Tibial artery (tissue), 4 donors: ENCODE results near the gene NCMAP.
"Not testable (repeated sequence)": the region's sequence is repeated elsewhere in the genome, so short reads cannot be mapped to it uniquely, and the experiment has no call there.

ENCODE experiments used
- DNase-seq, 2 donors: peaks; one replicate each; pipeline ENCODE4 v3.0.0-alpha.2; 2019
- H3K27ac ChIP-seq, 2 donors: fragments of 200-600 bp; sonication (generic) in 1 of 2; 1 replicate in 1 of 2; 2 replicates in 1 of 2; pipeline ENCODE4 v1.5.1; 2018 to 2019; ENCODE audit warnings: mild to moderate bottlenecking in 1 of 2
- H3K27me3 ChIP-seq, 2 donors: fragments of 200-600 bp; sonication (generic) in 1 of 2; one replicate each; pipeline versions ENCODE4 v1.5.1 to v1.6.0; 2016 to 2019
- H3K36me3 ChIP-seq, 3 donors: fragments of 200-600 bp; sonication (generic) in 2 of 3; one replicate each; pipeline ENCODE4 v1.5.1; 2016 to 2019; ENCODE audit warnings: mild to moderate bottlenecking in 2 of 3
- H3K4me1 ChIP-seq, 4 donors: fragments of 200-600 bp; sonication (generic) in 2 of 4; 1 replicate in 3 of 4; 2 replicates in 1 of 4; pipeline ENCODE4 v1.5.1; 2016 to 2019
- H3K4me3 ChIP-seq, 2 donors: fragments of 200-600 bp; sonication (generic) in 1 of 2; 1 replicate in 1 of 2; 2 replicates in 1 of 2; pipeline ENCODE4 v1.5.1; 2018 to 2019; ENCODE audit warnings: mild to moderate bottlenecking in 2 of 2
- H3K9me3 ChIP-seq, 3 donors: fragments of 200-600 bp; sonication (generic) in 1 of 3; one replicate each; pipeline ENCODE4 v1.5.1; 2016 to 2019
- intact Hi-C: fragments of 100-400 bp; cut with DNase I; formaldehyde crosslinking; loops from one replicate; pipeline ENCODE4 v1.15.0; 2023; ENCODE audit warnings: low total_unique reads
- TF ChIP-seq, protein P1 (sequence below), 2 experiments: fragments of 200-600 bp in 1 of 2; fragments of 450-650 bp in 1 of 2; IDR thresholded peaks; one replicate each; pipeline ENCODE4 v1.5.1; 2017 to 2019; ENCODE audit warnings: antibody characterized with exemption in 2 of 2, mild to moderate bottlenecking in 1 of 2, moderate library complexity in 1 of 2

Gene NCMAP

DNA sequence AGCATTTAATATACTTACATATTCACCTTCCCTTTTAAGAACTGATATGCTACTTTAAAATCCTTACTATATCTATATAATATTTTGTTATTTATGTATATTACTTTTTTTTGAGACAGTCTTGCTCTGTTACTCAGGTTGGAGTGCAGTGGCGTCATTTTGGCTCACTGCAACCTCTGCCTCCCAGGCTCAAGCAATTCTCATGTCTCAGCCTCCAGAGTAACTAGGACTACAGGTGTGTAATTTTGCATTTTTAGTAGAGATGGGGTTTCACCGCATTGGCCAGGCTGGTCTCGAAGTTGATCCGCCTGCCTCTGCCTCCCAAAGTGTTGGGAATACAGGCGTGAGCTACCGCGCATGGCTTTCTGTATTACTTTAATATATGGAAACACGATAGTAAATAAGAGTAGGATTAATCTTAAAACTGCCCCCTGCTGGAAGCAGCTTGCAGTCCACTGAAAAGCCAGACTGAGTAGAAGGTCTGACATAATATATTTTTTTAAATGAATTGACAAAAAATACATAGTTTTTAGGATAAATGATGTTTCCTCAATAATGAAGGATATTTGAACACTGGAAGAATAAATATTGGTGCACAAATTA, 28.8 kb upstream of the NCMAP start:
- TF ChIP-seq, protein P1, sequence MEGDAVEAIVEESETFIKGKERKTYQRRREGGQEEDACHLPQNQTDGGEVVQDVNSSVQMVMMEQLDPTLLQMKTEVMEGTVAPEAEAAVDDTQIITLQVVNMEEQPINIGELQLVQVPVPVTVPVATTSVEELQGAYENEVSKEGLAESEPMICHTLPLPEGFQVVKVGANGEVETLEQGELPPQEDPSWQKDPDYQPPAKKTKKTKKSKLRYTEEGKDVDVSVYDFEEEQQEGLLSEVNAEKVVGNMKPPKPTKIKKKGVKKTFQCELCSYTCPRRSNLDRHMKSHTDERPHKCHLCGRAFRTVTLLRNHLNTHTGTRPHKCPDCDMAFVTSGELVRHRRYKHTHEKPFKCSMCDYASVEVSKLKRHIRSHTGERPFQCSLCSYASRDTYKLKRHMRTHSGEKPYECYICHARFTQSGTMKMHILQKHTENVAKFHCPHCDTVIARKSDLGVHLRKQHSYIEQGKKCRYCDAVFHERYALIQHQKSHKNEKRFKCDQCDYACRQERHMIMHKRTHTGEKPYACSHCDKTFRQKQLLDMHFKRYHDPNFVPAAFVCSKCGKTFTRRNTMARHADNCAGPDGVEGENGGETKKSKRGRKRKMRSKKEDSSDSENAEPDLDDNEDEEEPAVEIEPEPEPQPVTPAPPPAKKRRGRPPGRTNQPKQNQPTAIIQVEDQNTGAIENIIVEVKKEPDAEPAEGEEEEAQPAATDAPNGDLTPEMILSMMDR (IDR thresholded peaks at IDR 0.05): no peak
- H3K4me3 ChIP-seq: no peak overlapping the region
- no peak for DNase-seq
- H3K27me3 ChIP-seq: no peaks in the 10 kb centered on the region
- intact Hi-C loops: no loop called here
- H3K36me3 ChIP-seq: no peaks in the 10 kb centered on the region
- no peaks in the 10 kb centered on the region for H3K9me3 ChIP-seq
- no peak overlapping the region for H3K27ac ChIP-seq
- H3K4me1 ChIP-seq: no peaks in the 10 kb centered on the region

DNA sequence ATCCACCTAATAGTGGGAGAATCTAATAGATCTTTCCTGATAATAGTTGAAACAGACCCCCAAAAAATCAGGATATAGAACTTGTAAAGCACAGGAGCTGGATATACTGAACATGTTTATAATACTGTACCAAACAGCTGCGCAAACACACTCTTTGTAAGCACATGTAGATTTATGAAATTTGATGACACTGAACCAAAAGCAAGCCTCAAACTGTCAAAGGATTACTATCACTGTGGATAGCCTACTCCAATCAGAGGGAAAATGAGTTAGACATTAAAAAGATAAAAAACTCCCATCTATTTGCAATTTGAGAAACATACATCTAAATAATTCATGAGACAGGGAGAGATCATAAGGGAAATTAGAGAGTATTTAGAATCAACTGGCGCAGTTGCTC, 27.1 kb upstream of the NCMAP start:
- no peak overlapping the region for H3K27ac ChIP-seq
- DNase-seq: no peak
- intact Hi-C loops: no loop called here
- no peaks in the 10 kb centered on the region for H3K27me3 ChIP-seq
- no peaks in the 10 kb centered on the region for H3K36me3 ChIP-seq
- no peaks in the 10 kb centered on the region for H3K4me1 ChIP-seq
- H3K9me3 ChIP-seq: no peaks in the 10 kb centered on the region
- no peak overlapping the region for H3K4me3 ChIP-seq
- TF ChIP-seq, protein P1 (IDR thresholded peaks at IDR 0.05): no peak

DNA sequence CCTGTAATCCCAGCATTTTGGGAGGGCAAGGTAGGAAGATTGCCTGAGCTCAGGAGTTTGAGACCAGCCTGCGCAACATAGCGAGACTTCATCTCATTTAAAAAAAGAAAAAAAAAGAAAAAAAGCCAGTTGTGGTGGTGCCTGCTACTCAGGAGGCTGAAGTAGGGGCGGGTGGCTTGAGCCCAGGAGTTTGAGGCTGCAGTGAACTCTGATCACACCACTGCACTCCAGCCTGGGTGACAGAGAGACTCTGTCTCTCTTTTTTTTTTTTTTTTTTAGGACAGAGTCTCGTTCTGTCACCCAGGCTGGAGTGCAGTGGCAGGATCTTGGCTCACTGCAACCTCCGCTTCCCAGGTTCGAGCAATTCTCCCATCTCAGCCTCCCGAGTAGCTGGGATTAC, 26.6 kb upstream of the NCMAP start:
- H3K4me1 ChIP-seq, H3K27me3 ChIP-seq, H3K4me3 ChIP-seq, H3K9me3 ChIP-seq, H3K27ac ChIP-seq, H3K36me3 ChIP-seq, intact Hi-C loops, DNase-seq: not testable (repeated sequence)

DNA sequence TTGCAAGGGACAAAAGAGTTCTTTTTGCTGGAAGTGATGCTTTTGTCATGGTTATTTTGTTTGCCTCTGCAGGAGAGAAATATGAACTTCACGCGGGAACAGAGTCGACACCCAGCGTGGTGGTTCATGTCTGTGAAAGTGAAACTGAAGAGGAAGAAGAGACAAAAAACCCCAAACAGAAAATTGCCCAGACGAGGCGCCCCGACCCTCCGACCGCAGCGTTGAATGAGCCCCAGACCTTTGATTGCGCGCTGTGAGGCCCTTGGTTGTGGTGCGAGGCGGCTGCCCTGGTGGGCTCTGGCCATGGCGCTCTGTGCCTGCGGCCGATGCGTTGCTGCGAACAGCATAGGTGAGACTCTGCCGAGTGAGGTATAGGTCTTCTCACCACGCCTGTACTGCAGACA, 20.9 kb upstream of the NCMAP start:
- no peaks in the 10 kb centered on the region for H3K9me3 ChIP-seq
- TF ChIP-seq, protein P1 (IDR thresholded peaks at IDR 0.05): no peak
- H3K27ac ChIP-seq: no peak overlapping the region
- DNase-seq: no peak
- no peak overlapping the region for H3K4me3 ChIP-seq
- H3K4me1 ChIP-seq: no peaks in the 10 kb centered on the region
- intact Hi-C loops: no loop called here
- H3K36me3 ChIP-seq: peaks cover 0 to 15% (median 0%) of the 10 kb centered on the region in 3 donors
- no peaks in the 10 kb centered on the region for H3K27me3 ChIP-seq

DNA sequence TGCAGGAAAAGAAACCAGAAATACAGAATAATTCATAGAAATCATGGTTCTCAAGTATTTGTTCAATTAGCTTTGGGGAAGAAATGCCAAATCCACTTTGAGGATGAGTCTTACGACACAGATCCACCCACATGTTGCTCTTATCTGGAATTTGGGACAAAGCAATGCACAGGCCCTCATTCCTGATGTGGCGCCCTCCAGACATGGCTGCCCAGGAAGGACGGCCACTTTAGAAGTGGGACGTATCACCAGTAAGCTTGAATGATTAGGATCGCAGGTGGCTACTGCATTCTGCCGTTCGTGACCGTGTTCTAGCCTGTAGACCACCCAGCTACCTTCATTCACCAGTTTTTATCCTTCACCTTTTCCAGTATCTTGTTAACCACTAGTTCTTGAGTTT, 20.1 kb upstream of the NCMAP start:
- no peak for DNase-seq
- no peaks in the 10 kb centered on the region for H3K27me3 ChIP-seq
- H3K4me1 ChIP-seq: no peaks in the 10 kb centered on the region
- TF ChIP-seq, protein P1 (IDR thresholded peaks at IDR 0.05): no peak
- H3K9me3 ChIP-seq: no peaks in the 10 kb centered on the region
- H3K4me3 ChIP-seq: no peak overlapping the region
- intact Hi-C loops: no loop called here
- H3K27ac ChIP-seq: no peak overlapping the region
- peaks cover 0 to 15% (median 0%) of the 10 kb centered on the region in 3 donors for H3K36me3 ChIP-seq

DNA sequence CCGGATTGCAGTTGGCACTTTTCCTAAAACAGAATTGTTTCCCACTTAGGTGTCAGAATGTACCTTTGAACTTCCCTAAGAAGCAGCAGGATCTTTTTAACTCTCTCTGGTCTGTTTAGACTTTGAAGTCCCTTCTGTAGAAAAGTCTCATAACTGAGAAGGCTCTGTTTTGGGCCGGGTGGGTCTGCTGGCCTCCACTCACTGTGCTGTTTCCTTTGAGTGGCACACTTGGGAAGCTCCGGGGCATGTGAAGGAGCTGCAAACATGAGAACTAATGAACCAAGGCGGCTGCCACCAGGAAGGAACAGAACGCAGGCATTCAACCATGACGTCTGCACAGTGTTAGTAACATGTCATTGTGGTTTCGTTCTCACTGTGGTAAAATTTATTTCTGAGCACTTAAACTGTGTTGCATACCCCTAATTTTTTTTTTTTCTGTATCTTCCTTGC, 19.5 kb upstream of the NCMAP start:
- Histone ChIP-seq H3K36me3 (peaks cover 0 to 15% (median 0%) of the 10 kb centered on the region in 3 donors), H3K4me3 (no peak overlapping the region), H3K27me3 (peaks cover 0 to 2% of the 10 kb centered on the region in 2 donors), H3K9me3 (no peaks in the 10 kb centered on the region), H3K27ac (no peak overlapping the region), H3K4me1 (peaks cover 0 to 2% (median 0%) of the 10 kb centered on the region in 4 donors)
- no peak for DNase-seq
- TF ChIP-seq, protein P1 (IDR thresholded peaks at IDR 0.05): no peak
- intact Hi-C loops: no loop called here
